Amygdala (tissue), 56 donors: Measurements from ENCODE around the gene RASGRF1.

Source experiments
- DNase-seq, 56 donors: peaks; one replicate each; lab custom pipeline; 2025; lab: John Stamatoyannopoulos, UW

The RASGRF1 gene

DNA sequence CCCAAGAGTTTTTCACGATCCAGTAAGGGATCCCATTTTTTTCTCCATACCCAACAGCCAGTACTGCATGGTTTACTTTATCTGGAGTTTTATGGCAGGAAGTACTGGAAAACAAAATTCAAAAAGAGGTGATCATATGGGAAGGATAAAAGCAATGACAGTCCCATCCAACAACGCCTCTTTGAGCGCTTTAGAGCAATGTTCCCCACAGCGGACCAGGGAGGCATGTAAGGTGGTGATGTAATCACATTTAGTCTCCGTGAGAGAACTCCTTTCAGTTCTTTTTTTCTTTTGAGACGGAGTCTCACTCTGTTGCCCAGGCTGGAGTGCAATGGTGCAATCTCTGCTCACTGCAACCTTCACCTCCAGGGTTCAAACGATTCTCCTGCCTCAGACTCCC, 167.6 kb downstream of the RASGRF1 start:
- DNase-seq, result no peak

DNA sequence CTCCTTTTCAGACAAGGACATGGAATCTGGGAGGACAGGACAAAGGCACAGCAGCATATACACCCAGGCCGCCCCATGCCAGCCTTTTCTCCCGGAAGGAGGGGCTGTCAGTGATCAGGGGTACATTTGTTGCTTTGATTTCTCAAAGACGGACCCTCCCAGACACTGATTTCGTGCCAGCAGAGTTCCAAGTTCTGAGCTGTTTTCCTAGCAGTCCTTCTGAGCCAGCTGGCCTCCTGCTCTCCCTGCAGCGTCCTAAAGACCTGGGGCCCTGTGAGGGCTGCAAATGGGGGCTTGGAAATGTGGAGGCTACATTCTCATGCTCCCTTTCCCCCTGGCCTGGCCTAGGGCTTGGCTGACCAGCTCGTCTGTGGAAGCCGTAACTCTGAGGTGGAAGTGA, 168.1 kb downstream of the RASGRF1 start:
- no peak for DNase-seq

DNA sequence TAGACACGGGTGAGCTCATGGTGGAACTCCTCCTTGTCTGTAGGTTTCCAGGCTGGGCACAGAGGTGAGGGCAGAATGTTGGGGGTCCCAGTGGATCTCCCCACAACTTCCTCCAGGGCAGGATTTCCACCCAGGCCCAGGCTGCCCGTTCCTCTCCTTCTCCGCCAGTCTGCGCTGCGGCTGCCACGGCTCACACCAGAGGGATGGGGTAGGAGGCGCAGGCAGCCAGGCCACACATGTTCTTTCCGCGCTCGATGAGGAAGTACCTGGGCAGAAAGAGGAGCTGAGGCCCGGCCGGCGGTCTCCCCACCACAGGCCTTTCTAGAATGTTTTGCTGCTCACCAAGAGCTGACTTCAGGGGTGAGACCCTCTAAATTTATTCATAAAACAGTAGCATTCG, 168.6 kb downstream of the RASGRF1 start:
- DNase-seq, result peak in 5 of 56 donors; percentile 25 to 47 (median 32)

DNA sequence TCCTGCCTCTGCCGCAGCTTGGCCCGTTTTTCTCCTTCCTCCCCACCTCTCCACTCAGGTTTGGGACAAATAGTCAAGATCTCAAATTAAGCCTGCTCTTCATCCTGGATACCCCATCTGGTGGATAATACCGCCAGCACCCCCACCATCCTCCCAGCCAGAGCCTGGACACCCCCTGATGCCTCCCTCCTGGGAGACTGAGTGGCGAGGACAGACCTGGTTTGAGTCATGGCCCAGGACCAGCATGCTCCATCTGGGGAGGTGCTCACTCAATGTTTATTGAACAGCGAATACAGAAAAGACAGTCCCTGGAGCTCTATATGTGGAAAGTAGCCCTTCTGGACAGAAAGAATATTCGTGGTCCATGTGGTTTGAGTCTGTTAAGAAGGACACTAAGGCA, 169.1 kb downstream of the RASGRF1 start:
- DNase-seq, result no peak

DNA sequence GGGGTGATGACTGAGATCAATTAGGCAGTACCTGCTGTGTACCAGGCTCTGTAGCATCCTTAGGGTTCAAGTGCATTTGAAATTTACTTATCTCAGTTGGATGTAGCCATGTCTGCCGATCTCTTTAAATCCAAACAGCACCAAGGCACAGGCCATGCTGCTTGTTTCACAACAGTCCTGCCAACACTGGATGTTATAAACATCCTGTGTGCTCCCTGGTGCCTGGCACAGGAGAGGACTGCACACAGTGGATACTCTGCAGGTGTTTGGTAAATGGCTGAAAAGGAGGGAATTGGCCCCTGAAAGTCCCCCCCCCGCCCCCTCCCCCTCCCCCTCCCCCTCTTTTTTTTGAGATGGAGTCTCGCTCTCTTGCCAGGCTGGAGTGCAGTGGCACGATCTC, 172.7 kb downstream of the RASGRF1 start:
- no peak for DNase-seq

DNA sequence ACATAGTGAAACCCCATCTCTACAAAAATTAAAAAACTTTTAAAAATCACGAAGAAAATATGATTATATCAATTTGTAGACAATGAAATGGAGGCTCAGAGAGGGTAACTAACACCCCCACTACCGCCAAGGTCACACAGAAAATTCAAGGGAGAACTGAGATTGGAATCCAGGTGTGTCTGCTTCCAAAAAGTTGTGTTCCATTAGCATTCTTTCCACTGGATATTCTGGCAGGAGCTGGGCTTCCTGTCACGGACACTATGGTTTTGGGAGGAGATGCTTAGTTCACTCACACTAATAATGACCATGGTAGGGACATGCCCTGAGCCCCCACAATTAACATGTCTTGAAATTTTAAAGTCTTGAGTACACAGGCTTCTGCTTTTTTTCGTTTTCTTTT, 174.5 kb downstream of the RASGRF1 start:
- DNase-seq, result no peak

DNA sequence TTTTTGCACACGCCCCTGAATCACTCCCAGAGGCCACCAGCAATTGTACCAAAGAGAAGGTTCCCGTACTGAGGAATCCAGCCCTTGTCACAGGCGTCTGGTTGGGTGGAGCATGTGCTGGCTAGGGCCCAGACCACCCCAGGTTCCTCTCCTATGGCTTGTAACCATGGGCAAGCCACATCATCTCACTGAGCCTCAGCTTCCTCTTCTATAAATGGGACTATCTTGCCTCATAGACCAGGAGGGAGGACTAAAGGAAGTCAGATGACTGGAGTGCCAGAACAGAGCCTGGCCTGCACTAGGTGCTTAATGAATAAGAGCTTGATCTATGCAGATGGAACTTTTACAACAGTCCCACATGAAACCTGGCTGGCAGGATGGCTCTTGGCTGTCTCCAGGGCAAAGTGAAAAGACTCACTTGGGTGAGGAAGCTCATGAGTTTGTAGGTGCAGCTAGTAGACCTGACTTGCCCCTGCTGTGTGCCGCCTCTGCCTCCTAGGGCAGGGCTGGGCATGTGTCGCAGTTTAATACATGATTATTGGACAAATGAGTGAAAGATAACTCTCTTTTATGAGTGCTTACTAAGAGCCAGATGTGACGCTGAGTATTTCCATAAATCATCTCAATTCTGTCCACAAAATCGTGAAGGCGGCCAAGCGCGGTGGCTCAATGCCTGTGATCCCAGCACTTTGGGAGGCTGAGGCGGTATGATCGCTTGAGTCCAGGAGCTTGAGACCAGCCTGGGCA, 175.1 kb downstream of the RASGRF1 start:
- peak in 12 of 56 donors; percentile 23 to 64 (median 34) for DNase-seq

DNA sequence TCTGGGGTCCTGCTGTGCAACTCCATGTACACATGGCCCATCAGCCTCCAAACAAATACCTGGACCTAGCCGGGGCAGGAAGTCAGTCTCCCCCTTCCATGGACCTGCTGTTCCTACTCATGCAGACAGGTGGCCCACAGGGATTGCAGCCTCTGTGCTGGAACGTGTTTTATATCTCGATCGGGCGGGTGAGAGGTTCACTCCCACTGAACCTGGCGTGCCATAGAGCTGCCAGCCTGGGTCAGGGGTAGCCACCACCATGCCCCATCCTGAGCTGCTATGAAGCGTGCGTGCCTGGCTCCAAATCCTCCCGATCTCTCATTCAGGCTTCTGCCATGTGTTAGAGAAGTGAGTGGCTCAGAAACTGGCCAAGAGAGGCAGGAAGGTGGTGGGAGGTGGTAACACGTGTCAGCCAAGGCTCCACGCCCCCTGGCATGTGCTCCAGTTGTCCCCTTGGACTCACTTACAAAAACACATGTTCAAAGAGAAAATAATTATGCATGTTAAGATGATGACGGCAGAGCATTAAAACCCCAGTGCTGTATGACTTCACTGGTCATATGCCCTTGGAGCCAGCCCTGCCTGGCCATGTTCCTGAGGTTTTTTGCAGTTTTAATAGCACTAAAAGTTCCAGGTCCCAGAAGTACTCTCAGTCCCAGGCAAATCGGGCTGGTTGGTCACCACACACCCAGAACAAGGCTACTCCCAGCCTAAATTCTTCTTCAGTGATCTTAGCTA, 176.4 kb downstream of the RASGRF1 start:
- DNase-seq, result peak in 4 of 56 donors; percentile 26 to 42 (median 30)

DNA sequence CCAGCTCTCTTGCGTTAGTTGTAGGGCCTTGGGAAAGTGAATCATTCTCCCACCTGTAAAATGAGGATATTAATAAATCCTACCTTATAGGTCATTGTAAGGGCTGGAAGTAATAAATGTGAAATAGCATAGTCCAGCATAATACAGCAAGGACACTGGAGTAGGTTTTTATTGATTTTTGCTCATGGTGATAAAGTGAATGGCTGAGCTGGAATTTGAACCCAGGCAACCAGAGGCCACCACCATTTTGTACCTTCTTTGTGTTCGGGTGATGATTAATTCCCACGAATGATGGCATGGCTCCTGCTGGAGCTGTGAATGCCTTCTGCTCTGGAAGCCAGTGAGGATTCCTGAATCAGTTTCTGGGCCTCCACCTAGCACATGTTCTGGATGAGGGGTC, 177.6 kb downstream of the RASGRF1 start:
- DNase-seq, result no peak

DNA sequence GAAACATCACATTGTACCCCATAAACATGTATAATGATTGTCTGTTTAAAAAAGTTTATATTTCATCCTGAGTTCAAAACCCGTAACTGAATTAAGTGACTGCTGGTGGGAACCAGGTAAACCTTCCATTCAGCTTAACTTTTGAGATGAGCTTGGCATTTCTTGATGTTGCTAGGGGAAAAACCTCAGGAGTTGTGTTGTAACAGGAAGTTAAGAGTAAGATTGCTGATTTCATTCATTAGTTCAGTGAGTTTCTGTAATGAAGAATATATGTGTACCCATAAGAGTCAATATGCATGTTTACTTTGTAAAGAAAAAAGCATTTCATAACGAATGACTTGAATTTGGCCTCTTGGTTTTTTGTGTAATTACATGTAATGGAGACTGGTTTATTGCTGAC, 178.3 kb downstream of the RASGRF1 start:
- no peak for DNase-seq

DNA sequence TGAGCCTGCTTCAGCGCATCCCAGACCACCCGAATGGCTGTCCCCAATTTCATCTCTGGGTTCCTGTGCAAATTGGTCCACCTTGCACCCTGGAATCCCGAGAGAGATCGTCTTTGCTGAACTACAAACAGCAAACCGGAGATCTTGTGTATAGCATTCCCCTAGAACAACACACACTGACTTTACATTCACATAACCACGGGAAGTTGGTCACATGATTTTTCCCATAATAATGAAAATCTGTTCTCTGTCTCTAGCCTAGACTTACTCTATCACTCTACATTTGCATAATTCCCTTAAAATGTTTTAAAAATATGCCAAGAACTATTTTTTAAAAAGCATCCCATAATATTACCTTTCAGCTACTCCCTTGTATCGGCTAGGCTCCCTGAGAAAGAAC, 180.3 kb downstream of the RASGRF1 start:
- DNase-seq, result no peak
